ENCODE data around the gene LSR. TPM values are rescaled to one million over a fixed set of nuclear protein-coding genes. Genes with fewer than 3 reads are reported as not detected.

LSR gene
- polyA plus RNA-seq, 1 experiment = 0.32 TPM

GRCh38 chr19:35209646-35210045 lies 39.2 kb upstream of the LSR start:
- ChIA-PET CTCF (no interaction called here), POLR2A (no interaction called here)
- DNase-seq (ENCODE audit: low read depth, low spot score) = no peak
- Histone ChIP-seq H3K4me3 (ENCODE audit: low read depth, low read length) (no peak overlapping the region), H3K27ac (ENCODE audit: low read depth, low read length) (no peak overlapping the region), H3K9me3 (ENCODE audit: control insufficient read depth, insufficient read depth, low read length) (no peaks in the 10 kb centered on the region), H3K27me3 (ENCODE audit: control insufficient read depth, insufficient read depth, low read length) (peaks cover 3% of the 10 kb centered on the region)
- TF ChIP-seq, protein P1, sequence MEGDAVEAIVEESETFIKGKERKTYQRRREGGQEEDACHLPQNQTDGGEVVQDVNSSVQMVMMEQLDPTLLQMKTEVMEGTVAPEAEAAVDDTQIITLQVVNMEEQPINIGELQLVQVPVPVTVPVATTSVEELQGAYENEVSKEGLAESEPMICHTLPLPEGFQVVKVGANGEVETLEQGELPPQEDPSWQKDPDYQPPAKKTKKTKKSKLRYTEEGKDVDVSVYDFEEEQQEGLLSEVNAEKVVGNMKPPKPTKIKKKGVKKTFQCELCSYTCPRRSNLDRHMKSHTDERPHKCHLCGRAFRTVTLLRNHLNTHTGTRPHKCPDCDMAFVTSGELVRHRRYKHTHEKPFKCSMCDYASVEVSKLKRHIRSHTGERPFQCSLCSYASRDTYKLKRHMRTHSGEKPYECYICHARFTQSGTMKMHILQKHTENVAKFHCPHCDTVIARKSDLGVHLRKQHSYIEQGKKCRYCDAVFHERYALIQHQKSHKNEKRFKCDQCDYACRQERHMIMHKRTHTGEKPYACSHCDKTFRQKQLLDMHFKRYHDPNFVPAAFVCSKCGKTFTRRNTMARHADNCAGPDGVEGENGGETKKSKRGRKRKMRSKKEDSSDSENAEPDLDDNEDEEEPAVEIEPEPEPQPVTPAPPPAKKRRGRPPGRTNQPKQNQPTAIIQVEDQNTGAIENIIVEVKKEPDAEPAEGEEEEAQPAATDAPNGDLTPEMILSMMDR (IDR thresholded peaks at IDR 0.05; ENCODE audit: low read depth, low read length) = no peak

DNA sequence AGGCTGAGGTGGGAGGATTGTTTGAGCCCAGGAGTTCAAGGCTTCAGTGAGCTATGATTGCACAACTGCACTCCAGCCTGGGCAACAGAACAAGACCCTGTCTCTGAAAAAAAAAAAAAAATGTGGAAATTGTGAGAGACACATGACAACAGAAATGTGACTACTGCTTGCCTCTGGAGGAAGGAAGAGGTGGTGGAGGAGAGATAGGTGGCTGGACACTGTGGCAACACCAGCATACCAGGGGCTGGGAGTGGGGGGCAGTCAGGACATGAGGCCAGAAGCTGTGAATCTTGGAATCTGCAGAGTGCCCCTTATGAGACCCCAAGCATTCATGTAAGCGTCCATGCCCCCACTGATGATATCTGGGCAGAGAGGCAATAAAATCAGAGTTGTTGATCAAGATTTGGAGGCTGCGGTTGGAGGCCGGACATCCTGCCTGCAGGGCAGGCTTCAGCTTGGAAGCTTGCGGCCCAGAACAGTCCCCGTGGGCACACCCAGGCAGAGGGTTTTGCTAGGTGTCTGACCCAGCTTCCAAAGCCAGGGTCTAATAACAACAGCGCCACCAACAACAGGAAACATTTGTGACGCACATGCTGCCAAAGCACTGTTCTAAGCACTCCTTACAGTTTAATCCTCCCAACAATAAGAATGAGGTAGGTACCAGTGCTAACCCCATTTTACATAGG lies 37.1 kb upstream of the LSR start:
- Histone ChIP-seq H3K4me3 (ENCODE audit: low read depth, low read length) (no peak overlapping the region), H3K27me3 (ENCODE audit: control insufficient read depth, insufficient read depth, low read length) (no peaks in the 10 kb centered on the region), H3K9me3 (ENCODE audit: control insufficient read depth, insufficient read depth, low read length) (no peaks in the 10 kb centered on the region; the same call in 1 of the 2 replicates), H3K27ac (ENCODE audit: low read depth, low read length) (no peak overlapping the region)
- CTCF ChIA-PET = no interaction called here
- POLR2A ChIA-PET = no interaction called here
- TF ChIP-seq, protein P1 (IDR thresholded peaks at IDR 0.05; ENCODE audit: low read depth, low read length) = no peak
- DNase-seq (ENCODE audit: low read depth, low spot score) = no peak

DNA sequence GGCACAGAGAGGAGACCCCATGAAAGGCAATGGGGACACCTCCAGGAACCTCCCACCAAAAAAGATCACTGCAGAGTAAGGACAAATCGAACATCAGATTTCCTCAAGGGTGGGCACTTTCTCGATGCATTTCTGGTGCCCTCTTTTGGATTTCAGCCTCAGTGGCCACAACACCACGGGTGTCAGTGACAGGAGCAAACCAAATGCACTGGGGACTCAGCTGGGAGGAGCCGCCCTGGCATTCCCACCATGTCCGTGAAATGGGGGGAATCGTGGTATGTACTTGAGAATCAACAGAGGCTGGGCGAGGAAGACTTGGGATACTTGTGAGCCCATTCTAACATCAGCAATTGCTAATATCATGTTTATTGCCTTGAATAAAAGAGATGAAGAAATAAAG lies 36.6 kb upstream of the LSR start:
- H3K27ac ChIP-seq (ENCODE audit: low read depth, low read length) = no peak overlapping the region
- DNase-seq (ENCODE audit: low read depth, low spot score) = no peak
- H3K9me3 ChIP-seq (ENCODE audit: control insufficient read depth, insufficient read depth, low read length) = no peaks in the 10 kb centered on the region; the same call in 1 of the 2 replicates
- H3K4me3 ChIP-seq (ENCODE audit: low read depth, low read length) = no peak overlapping the region
- POLR2A ChIA-PET = no interaction called here
- H3K27me3 ChIP-seq (ENCODE audit: control insufficient read depth, insufficient read depth, low read length) = no peaks in the 10 kb centered on the region
- CTCF ChIA-PET = no interaction called here
- TF ChIP-seq, protein P1 (IDR thresholded peaks at IDR 0.05; ENCODE audit: low read depth, low read length) = no peak

GRCh38 chr19:35213663-35214632 lies 34.9 kb upstream of the LSR start:
- Histone ChIP-seq H3K4me3 (ENCODE audit: low read depth, low read length) (no peak overlapping the region), H3K9me3 (ENCODE audit: control insufficient read depth, insufficient read depth, low read length) (no peaks in the 10 kb centered on the region; the same call in 1 of the 2 replicates), H3K27ac (ENCODE audit: low read depth, low read length) (no peak overlapping the region), H3K27me3 (ENCODE audit: control insufficient read depth, insufficient read depth, low read length) (no peaks in the 10 kb centered on the region)
- CTCF ChIA-PET = interaction anchor here (0.6 kb wide), 1 partner anchor 62 kb away, joined by 8 read pairs; no protein-coding TSS in a partner anchor
- DNase-seq (ENCODE audit: low read depth, low spot score) = no peak
- POLR2A ChIA-PET = no interaction called here
- TF ChIP-seq, protein P1 (IDR thresholded peaks at IDR 0.05; ENCODE audit: low read depth, low read length) = no peak

All from AG04450 (cell line).